Measurements from ENCODE around the gene APOL4.

DNA sequence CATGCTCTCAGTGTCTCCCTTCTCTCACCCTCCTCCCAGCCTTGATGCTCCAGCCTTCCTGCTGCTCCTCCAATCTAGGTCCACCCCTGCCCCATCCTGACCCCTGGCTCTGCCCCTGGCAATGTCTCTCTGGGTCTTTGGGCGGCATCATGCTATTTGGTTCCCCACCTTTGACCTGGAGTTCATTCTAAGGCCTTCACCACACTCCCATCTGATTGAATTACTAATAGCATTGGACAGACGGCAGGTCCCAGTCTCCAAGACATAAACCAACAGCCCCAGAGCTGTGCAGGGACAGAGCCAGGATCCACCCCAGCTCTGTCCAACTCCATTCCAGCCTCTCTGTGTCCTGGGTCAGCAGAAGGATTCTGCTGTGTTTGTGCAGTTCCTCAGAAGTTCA lies 7.2 kb downstream of the APOL4 start:
- TF ChIP-seq, protein P1, sequence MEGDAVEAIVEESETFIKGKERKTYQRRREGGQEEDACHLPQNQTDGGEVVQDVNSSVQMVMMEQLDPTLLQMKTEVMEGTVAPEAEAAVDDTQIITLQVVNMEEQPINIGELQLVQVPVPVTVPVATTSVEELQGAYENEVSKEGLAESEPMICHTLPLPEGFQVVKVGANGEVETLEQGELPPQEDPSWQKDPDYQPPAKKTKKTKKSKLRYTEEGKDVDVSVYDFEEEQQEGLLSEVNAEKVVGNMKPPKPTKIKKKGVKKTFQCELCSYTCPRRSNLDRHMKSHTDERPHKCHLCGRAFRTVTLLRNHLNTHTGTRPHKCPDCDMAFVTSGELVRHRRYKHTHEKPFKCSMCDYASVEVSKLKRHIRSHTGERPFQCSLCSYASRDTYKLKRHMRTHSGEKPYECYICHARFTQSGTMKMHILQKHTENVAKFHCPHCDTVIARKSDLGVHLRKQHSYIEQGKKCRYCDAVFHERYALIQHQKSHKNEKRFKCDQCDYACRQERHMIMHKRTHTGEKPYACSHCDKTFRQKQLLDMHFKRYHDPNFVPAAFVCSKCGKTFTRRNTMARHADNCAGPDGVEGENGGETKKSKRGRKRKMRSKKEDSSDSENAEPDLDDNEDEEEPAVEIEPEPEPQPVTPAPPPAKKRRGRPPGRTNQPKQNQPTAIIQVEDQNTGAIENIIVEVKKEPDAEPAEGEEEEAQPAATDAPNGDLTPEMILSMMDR (IDR thresholded peaks at IDR 0.05) = no peak
- TF ChIP-seq POLR2A (IDR thresholded peaks at IDR 0.05) = no peak
